ENCODE data around the gene RASAL2. TPM values are rescaled to one million over a fixed set of nuclear protein-coding genes. Genes with fewer than 3 reads are reported as not detected.

RASAL2 gene
- total and polyA plus RNA-seq, 2 of the 13 experiments (the other 11 are each of a cell fraction or from before 2014, with no cell fraction given), result 5.4 to 5.9 TPM

- peak; percentile 30; the same call in 1 of the 2 replicates for TF ChIP-seq ATF7 (IDR thresholded peaks at IDR 0.05)
- no peak for TF ChIP-seq ATF7 (CRISPR knock-in tag; IDR thresholded peaks at IDR 0.05)
- no peak for TF ChIP-seq U2AF2 (IDR thresholded peaks at IDR 0.05; ENCODE audit: low read depth, low read length)
- TF ChIP-seq CENPX (CRISPR knock-in tag; IDR thresholded peaks at IDR 0.05), result no peak
- TF ChIP-seq SRSF9 (IDR thresholded peaks at IDR 0.05; ENCODE audit: borderline replicate concordance, insufficient read depth, low read depth, low read length, poor library complexity, severe bottlenecking), result no peak
- TF ChIP-seq ZNF33B (CRISPR knock-in tag; IDR thresholded peaks at IDR 0.05), result no peak
- peak; percentile 11; the same call in 1 of the 2 replicates for TF ChIP-seq CEBPB (IDR thresholded peaks at IDR 0.05; ENCODE audit: borderline replicate concordance, low read depth, low read length)
- no peak for TF ChIP-seq PPARG (CRISPR knock-in tag; conservative IDR thresholded peaks at IDR 0.05)
- FAIRE-seq (no peak), DNase-seq (ENCODE audit: low spot score) (no peak), ATAC-seq (no peak)
- no peaks in the 10 kb centered on the region for H3K27me3 ChIP-seq (ENCODE audit: control insufficient read depth in 1 of 2, insufficient read depth in 2 of 2, low read length in 2 of 2)
- no peak overlapping the region for H2AFZ ChIP-seq (ENCODE audit: low read length)
- no peak overlapping the region for H3K9ac ChIP-seq (ENCODE audit: insufficient read depth, low read depth, low read length)
- H3K27ac ChIP-seq (ENCODE audit: extremely low read length, insufficient read depth, low read length), result no peak overlapping the region
- POLR2A ChIA-PET, result no interaction called here
- no peaks in the 10 kb centered on the region for H3K36me3 ChIP-seq (replicated peaks in 1 of 2; ENCODE audit: control insufficient read depth in 1 of 2, insufficient read depth in 2 of 2, low read length in 2 of 2)
- no peaks in the 10 kb centered on the region for H3K9me3 ChIP-seq (ENCODE audit: low read length)
- CTCF ChIA-PET (ENCODE audit: low intra/inter-chr PET ratio, low total read pairs), result no interaction called here
- peaks cover 28% of the 10 kb centered on the region for H3K4me1 ChIP-seq (ENCODE audit: insufficient read depth, low read length)
- WGBS (ENCODE audit: low lambda C conversion rate), result 92% methylated on average over 1 of the region's 1 CpG
- no peak overlapping the region for H3K4me3 ChIP-seq (replicated peaks in 1 of 3; ENCODE audit: insufficient read depth in 1 of 3, low read depth in 2 of 3, low read length in 3 of 3)
- H3K79me2 ChIP-seq (ENCODE audit: insufficient read depth, low read length), result no peaks in the 10 kb centered on the region
- no TSS peak for BruUV-seq (replicated peaks)
- intact Hi-C loops (cut with micrococcal nuclease; ENCODE audit: unreplicated experiment) (no loop called here), in situ Hi-C loops (cut with HindIII; ENCODE audit: extremely low pct_ligation_motif_present, low pct_unique_long_range_greater_than_20kb) (no loop called here)
- no peak overlapping the region for H3K4me2 ChIP-seq (ENCODE audit: low read depth, low read length)
- H4K20me1 ChIP-seq (ENCODE audit: insufficient read depth, low read length), result no peaks in the 10 kb centered on the region
These were observed 259.6 kb downstream of the RASAL2 start for GRCh38 chr1:178353524-178353923.

- Histone ChIP-seq H3K9ac (ENCODE audit: insufficient read depth, low read depth, low read length) (no peak overlapping the region), H3K4me2 (ENCODE audit: low read depth, low read length) (no peak overlapping the region), H3K4me1 (ENCODE audit: insufficient read depth, low read length) (peaks cover 27% of the 10 kb centered on the region), H3K9me3 (ENCODE audit: low read length) (no peaks in the 10 kb centered on the region), H3K36me3 (replicated peaks in 1 of 2; ENCODE audit: control insufficient read depth in 1 of 2, insufficient read depth in 2 of 2, low read length in 2 of 2) (no peaks in the 10 kb centered on the region), H3K27ac (ENCODE audit: extremely low read length, insufficient read depth, low read length) (no peak overlapping the region), H4K20me1 (ENCODE audit: insufficient read depth, low read length) (no peaks in the 10 kb centered on the region), H3K79me2 (ENCODE audit: insufficient read depth, low read length) (no peaks in the 10 kb centered on the region), H3K27me3 (ENCODE audit: control insufficient read depth in 1 of 2, insufficient read depth in 2 of 2, low read length in 2 of 2) (no peaks in the 10 kb centered on the region), H3K4me3 (replicated peaks in 1 of 3; ENCODE audit: insufficient read depth in 1 of 3, low read depth in 2 of 3, low read length in 3 of 3) (no peak overlapping the region), H2AFZ (ENCODE audit: low read length) (no peak overlapping the region)
- POLR2A ChIA-PET, result no interaction called here
- FAIRE-seq, result no peak
- CTCF ChIA-PET (ENCODE audit: low intra/inter-chr PET ratio, low total read pairs), result no interaction called here
- intact Hi-C loops (cut with micrococcal nuclease; ENCODE audit: unreplicated experiment) (no loop called here), in situ Hi-C loops (cut with HindIII; ENCODE audit: extremely low pct_ligation_motif_present, low pct_unique_long_range_greater_than_20kb) (no loop called here)
- 94% methylated on average over 3 of the region's 3 CpGs for WGBS (ENCODE audit: low lambda C conversion rate)
- BruUV-seq (replicated peaks), result no TSS peak
- no peak for ATAC-seq
- DNase-seq (ENCODE audit: low spot score), result no peak
- TF ChIP-seq BRCA1 (CRISPR knock-in tag; IDR thresholded peaks at IDR 0.05) (no peak), TOE1 (CRISPR knock-in tag; IDR thresholded peaks at IDR 0.05) (no peak), YY1 (IDR thresholded peaks at IDR 0.05; ENCODE audit: insufficient read depth, insufficient replicate concordance, low read depth, low read length) (no peak), ZNF33A (CRISPR knock-in tag; IDR thresholded peaks at IDR 0.05; ENCODE audit: borderline replicate concordance) (no peak), MTF1 (CRISPR knock-in tag; IDR thresholded peaks at IDR 0.05) (no peak), ZNF274 (CRISPR knock-in tag; IDR thresholded peaks at IDR 0.05) (no peak), FOXK1 (CRISPR knock-in tag; IDR thresholded peaks at IDR 0.05; ENCODE audit: borderline replicate concordance, low read depth) (no peak), NCOR1 (IDR thresholded peaks at IDR 0.05; ENCODE audit: borderline replicate concordance, low read length) (no peak), ZNF292 (CRISPR knock-in tag; IDR thresholded peaks at IDR 0.05; ENCODE audit: borderline replicate concordance, low read depth) (no peak), ESRRA (CRISPR knock-in tag; IDR thresholded peaks at IDR 0.05; ENCODE audit: low read depth) (no peak), HNRNPLL (IDR thresholded peaks at IDR 0.05; ENCODE audit: low read depth, low read length, poor library complexity, severe bottlenecking) (no peak), MZF1 (CRISPR knock-in tag; IDR thresholded peaks at IDR 0.05; ENCODE audit: borderline replicate concordance) (no peak), TSC22D2 (CRISPR knock-in tag; IDR thresholded peaks at IDR 0.05; ENCODE audit: borderline replicate concordance) (no peak), NR2F2 (IDR thresholded peaks at IDR 0.05; ENCODE audit: borderline replicate concordance, low read depth) (no peak), FOXO1 (CRISPR knock-in tag; IDR thresholded peaks at IDR 0.05) (no peak)
These were observed 260.9 kb downstream of the RASAL2 start for GRCh38 chr1:178354816-178355215.

Data from HepG2 (cell line).